HG03196 (cell line): Measurements from ENCODE around the gene TXLNA.

Experiments
- ATAC-seq: cut with Tn5 transposase; IDR thresholded peaks from one replicate; pipeline ENCODE4 v1.9.1; 2021; ENCODE audit not compliant: unreplicated experiment

Gene TXLNA

DNA sequence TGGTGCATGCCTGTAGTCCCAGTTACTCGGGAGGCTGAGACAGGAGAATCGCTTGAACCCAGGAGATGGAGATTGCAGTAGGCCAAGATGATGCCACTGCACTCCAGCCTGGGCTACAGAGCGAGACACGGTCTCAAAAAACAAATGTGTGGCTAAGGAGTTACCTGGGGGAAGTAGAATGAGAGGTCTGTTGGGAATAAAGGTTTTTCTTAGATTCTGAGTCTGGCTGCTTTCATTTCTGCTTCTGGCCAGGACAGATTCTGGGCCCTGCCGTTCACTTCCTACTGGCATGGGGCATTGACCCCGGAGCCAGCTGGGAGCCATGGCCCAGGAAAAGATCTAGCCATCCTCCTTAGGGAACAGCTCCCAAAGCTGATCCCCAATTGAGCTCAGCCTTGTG, 29.0 kb downstream of the TXLNA start:
- no peak for ATAC-seq

GRCh38 chr1:32208891-32209328, 29.4 kb downstream of the TXLNA start, which contains the start of gene DCDC2B:
Gene DCDC2B, plus strand, starts transcription at chr1:32209089. Its CDS starts 5 bp downstream, at chr1:32209094.
- ATAC-seq = no peak

- no peak for ATAC-seq
Measured at GRCh38 chr1:32215629-32216480, 36.4 kb downstream of the TXLNA start.

- ATAC-seq = no peak
Measured at GRCh38 chr1:32216566-32216965, 37.1 kb downstream of the TXLNA start.

DNA sequence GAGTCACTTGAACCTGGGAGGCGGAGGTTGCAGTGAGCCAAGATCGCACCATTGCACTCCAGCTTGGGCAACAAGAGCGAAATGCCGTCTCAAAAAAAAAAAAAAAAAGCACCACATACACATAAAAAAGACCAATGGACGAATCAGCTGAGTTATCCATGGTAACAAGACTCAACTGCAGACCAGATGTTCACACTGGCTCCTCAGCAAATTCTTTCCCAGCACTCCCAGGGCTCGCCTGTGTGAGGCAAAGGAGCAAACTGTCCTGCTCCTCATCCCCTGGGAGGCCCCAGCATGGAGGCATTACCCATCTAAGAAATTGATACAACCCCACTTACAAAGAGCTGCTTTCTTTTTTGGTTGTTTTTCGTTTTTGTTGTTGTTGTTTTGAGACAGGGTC, 39.5 kb downstream of the TXLNA start:
- ATAC-seq = no peak

- ATAC-seq = no peak
Measured at GRCh38 chr1:32220746-32221580, 41.5 kb downstream of the TXLNA start.

GRCh38 chr1:32221581-32221979, 42.1 kb downstream of the TXLNA start:
- ATAC-seq = no peak

DNA sequence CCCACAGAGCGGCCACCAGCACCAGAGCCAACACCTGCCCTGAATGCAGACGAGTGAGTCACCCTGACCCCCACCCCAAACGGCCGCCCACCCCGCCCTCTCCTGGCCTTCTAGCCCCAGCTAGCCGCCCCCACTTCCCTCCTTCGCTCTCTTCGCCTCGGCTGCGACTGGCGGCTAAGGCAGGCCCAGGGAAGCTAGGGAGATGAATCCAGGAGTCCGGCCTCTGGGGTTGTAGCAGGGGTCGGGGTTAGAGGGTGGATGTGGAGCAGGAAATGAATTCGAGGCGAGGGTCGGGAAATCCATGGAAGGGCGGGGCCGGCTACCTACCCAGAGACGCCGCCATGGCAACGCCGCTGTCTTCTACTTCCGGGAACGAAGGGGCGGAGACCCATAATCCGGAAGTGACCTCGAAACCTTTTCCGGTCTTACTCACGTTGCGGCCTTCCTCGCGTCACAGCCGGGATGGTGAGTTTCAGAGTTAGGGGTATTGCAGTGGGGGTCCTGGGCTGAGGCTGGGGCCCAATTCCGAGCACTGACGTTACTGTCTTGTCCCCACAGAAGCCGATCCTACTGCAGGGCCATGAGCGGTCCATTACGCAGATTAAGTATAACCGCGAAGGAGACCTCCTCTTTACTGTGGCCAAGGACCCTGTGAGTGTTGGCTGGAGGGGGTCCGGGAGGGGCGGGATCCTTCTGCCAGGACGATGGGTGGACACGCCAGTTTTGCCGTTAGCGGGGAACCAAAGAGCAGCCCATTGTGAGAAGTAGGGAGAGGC, 42.7 kb downstream of the TXLNA start, which contains the start of the genes EIF3I and TMEM234:
Gene EIF3I, plus strand, starts transcription at position 428 of the 776 bp plus-strand sequence. Its CDS starts 35 bp downstream, at position 463.
Gene TMEM234, minus strand, starts transcription at position 374 of the 776 bp plus-strand sequence. Its CDS starts 31 bp downstream, at position 343.
- peak; percentile 83 for ATAC-seq

DNA sequence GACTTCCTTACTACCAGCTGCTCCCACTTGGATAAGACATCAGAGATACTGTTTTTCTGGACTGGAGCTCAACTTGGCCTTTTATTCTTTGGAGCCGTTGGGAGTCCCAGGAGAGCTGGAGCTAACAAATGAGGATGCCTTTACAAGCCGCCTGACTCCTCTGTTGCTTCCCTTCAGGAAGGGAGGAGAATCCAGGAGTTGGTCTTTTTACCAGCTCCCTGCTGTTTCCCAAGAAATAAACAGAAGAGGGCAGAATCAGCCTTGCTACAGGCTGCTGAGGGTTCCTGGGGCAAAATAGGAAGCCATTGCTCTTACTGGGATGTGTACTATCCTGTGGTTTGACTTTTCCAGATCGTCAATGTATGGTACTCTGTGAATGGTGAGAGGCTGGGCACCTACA, 44.2 kb downstream of the TXLNA start:
- no peak for ATAC-seq

DNA sequence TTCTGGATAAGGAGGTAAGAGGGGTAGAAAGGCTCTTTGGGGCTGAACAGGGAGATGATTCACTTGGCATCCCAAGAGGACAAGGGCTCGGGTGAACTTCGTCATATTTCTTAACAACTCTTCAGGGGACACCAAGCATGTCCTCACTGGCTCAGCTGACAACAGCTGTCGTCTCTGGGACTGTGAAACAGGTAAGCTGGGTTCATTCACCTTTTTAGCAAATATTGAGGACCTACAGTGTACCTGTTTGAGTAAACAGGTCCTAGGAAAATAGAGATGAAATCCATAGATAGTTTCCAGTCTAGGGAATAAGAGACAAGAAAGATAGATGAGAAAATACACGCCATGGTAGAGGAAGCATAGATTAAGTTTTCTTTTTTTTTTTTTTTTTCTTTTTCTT, 44.8 kb downstream of the TXLNA start:
- no peak for ATAC-seq

DNA sequence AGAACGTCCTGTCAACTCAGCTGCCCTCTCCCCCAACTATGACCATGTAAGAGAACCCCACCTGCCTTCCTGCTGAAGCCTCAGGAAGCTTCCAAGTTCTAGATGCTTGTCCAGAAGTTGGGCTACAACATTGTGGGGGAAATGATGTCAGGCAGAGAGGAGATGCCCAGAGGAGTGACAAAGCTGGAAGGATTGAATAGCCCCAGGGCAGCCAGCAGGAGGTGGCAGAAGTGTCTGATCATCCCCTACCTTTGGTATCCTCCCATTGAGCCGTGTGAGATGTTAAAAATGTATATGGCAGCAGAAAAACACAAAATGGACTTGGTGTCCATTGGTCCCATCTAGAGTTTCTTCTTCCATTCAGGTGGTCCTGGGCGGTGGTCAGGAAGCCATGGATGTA, 49.3 kb downstream of the TXLNA start:
- no peak for ATAC-seq

- no peak for ATAC-seq
Measured at GRCh38 chr1:32231843-32232432, 52.5 kb downstream of the TXLNA start.

GRCh38 chr1:32232558-32233304, 53.3 kb downstream of the TXLNA start:
- ATAC-seq = no peak

DNA sequence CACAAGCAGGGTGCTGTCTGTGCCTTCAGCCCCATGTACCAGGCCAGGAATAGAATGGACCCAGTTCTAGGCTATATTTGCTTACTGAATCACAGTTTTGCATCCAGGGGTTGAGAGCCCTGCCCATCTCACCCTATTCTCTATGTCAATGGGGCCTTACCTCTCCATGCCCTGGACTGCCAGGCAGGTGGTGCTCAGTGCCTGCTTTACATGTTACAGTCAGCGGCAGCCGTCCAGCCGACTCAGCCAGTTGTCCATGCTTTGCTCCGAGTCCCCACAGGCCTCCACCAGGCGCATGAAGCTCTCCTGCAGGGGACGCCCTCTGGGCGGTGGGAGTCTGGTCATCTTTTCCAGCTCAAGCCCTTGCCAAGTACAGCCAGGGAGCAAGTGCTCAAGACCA, 55.3 kb downstream of the TXLNA start:
- ATAC-seq = no peak

GRCh38 chr1:32239337-32239736, 59.9 kb downstream of the TXLNA start:
- no peak for ATAC-seq

- ATAC-seq = no peak
Measured at GRCh38 chr1:32239790-32240139, 60.3 kb downstream of the TXLNA start.

DNA sequence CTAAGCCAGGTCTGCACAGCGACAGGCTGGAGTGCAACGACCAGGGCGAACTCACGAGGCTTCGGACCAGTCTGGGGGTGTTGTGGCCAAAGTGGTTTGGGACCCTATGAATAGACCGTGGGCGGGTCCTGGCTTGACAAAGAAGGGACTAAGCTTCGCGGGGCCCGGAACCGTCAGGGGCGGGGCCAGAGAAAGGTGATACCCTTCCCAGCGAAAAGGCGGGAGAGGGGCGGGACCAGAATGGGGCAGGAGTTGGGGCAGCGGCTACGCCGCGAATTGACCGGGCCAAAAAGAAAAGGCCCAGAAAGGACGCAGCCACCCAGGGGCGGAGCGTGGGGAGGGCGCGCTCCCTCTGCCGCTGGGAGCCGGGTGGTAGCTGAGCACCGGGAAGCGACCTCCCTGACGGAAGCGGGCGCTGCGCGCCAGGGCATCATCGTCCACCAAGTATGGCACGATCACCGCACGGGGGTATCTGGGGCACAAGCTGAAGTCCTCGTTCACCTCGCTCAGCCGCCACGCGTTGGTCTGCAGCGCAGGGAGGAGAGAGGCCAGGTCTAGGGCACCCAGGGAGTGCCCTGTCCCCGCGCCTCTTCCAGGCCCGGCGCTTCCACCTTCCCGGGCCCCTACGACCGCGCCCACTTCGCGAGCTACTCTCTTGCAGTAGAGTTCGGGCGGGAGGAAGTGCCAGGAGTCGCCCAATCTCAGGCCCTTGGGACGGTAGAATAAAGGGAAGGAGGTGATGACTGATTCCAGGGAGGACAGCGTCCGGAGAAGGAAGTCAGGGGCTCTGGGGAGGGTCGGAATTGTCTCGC, 60.9 kb downstream of the TXLNA start:
- peak; percentile 48 for ATAC-seq

DNA sequence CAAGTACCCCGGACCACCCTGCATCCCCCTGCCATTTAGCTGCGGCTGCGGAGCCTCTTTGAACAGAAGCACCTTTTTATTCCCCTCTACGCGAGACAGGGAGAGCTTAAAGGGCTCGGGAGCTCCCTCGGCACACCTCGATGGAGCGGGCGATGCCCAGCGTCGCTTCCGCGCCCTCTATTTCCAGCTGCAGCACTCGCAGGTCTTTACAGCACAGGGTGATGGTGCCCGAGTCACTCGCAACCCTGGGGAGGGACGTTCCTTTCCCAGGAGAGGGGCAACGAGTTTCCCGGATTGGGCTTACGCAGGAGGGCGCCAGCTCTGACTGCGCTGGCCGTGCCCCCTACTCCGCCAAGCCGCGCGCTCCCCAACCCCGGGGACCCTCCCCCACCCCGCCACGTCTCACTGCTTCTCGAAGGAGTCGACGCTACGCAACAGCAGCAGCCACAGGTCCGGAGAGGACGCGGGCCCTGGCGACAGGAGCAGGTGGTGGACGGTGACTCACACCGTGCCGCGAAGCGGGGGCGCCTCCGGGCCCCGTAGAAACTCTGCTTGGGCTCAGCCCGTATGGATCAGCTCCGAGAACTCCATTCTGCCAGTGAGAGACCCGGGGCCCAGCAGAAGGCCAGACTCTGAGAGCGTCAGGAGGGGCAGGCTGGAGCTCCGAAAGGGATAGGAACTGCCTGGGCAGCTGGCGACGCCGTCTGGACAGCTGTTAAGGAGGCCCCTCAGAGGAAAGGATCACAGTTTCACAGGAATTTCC, 61.7 kb downstream of the TXLNA start:
- peak; percentile 49 for ATAC-seq
